ENCODE results near the gene CBX8. TPM values are rescaled to one million over a fixed set of nuclear protein-coding genes. Genes with fewer than 3 reads are reported as not detected.
A peak's percentile ranks its signal among the peaks of the same experiment; 100 is the strongest.

The CBX8 gene
- total and polyA plus RNA-seq, 2 of the 13 experiments (the other 11 are each of a cell fraction or from before 2014, with no cell fraction given), result 0.34 to 12.6 TPM

- TF ChIP-seq ZNF333 (CRISPR knock-in tag; IDR thresholded peaks at IDR 0.05; ENCODE audit: borderline replicate concordance), result no peak
- no peak for TF ChIP-seq ZBTB43 (CRISPR knock-in tag; conservative IDR thresholded peaks at IDR 0.05)
- TF ChIP-seq ZNF816 (CRISPR knock-in tag; IDR thresholded peaks at IDR 0.05; ENCODE audit: borderline replicate concordance), result peak; percentile 42; the same call in 1 of the 2 replicates
- TF ChIP-seq ASH2L (IDR thresholded peaks at IDR 0.05; ENCODE audit: insufficient read length, low read depth, low read length), result no peak
- peak; percentile 47; the same call in 1 of the 2 replicates for TF ChIP-seq ATF1 (CRISPR knock-in tag; IDR thresholded peaks at IDR 0.05)
- 0 out of 2 replicates have a peak, but pooled peaks have one; percentile 4 for TF ChIP-seq CTCF (CRISPR knock-in tag; IDR thresholded peaks at IDR 0.05)
- peak; percentile 1 for TF ChIP-seq ZFP36 (IDR thresholded peaks at IDR 0.05; ENCODE audit: borderline replicate concordance, low read depth, low read length, partially characterized antibody)
- no peak for TF ChIP-seq ATAD3A (CRISPR knock-in tag; IDR thresholded peaks at IDR 0.05)
- no peak for TF ChIP-seq FIP1L1 (IDR thresholded peaks at IDR 0.05; ENCODE audit: borderline replicate concordance, insufficient read depth, low read depth, low read length)
- peak; percentile 59 for TF ChIP-seq TEAD3 (CRISPR knock-in tag; optimal IDR thresholded peaks at IDR 0.05; ENCODE audit: borderline replicate concordance)
- peak; percentile 29 for TF ChIP-seq CREM (IDR thresholded peaks at IDR 0.05)
- no peak for TF ChIP-seq CREM (CRISPR knock-in tag; IDR thresholded peaks at IDR 0.05)
- TF ChIP-seq ZNF33A (CRISPR knock-in tag; IDR thresholded peaks at IDR 0.05; ENCODE audit: borderline replicate concordance), result no peak
- TF ChIP-seq DRAP1 (CRISPR knock-in tag; IDR thresholded peaks at IDR 0.05), result peak; percentile 73
- TF ChIP-seq ZNF589 (CRISPR knock-in tag; conservative IDR thresholded peaks at IDR 0.05), result no peak
- TF ChIP-seq NCOA5 (CRISPR knock-in tag; IDR thresholded peaks at IDR 0.05), result no peak
- TF ChIP-seq LCORL (IDR thresholded peaks at IDR 0.05), result no peak
- TF ChIP-seq LCORL (CRISPR knock-in tag; IDR thresholded peaks at IDR 0.05), result no peak; the same call in 1 of the 2 replicates
- TF ChIP-seq NFYB (CRISPR knock-in tag; IDR thresholded peaks at IDR 0.05), result 0 out of 2 replicates have a peak, but pooled peaks have one; percentile 10
- peak; percentile 28; the same call in 1 of the 2 replicates for TF ChIP-seq KDM6A (CRISPR knock-in tag; IDR thresholded peaks at IDR 0.05; ENCODE audit: low read depth)
- TF ChIP-seq ZNF101 (CRISPR knock-in tag; IDR thresholded peaks at IDR 0.05; ENCODE audit: borderline replicate concordance, low read depth), result no peak
- peak; percentile 58; the same call in 1 of the 2 replicates for TF ChIP-seq HMG20A (CRISPR knock-in tag; IDR thresholded peaks at IDR 0.05; ENCODE audit: borderline replicate concordance)
- TF ChIP-seq ZNF207 (IDR thresholded peaks at IDR 0.05; ENCODE audit: borderline replicate concordance), result no peak
- no peak for TF ChIP-seq MTF2 (CRISPR knock-in tag; IDR thresholded peaks at IDR 0.05; ENCODE audit: borderline replicate concordance)
- TF ChIP-seq TERF1 (CRISPR knock-in tag; IDR thresholded peaks at IDR 0.05), result no peak
- TF ChIP-seq BATF2 (CRISPR knock-in tag; IDR thresholded peaks at IDR 0.05), result no peak
Observed at GRCh38 chr17:79776376-79777119, 20.3 kb downstream of the CBX8 start (continued).

Data from HepG2 (cell line).